ENCODE data around the gene ATMIN.

The ATMIN gene

GRCh38 chr16:81005610-81006161, 30.0 kb upstream of the ATMIN start:
- peak; percentile 41 for DNase-seq (ENCODE audit: low read depth)
- peak overlapping the region; percentile 99 for H3K4me3 ChIP-seq (ENCODE audit: low read depth, low read length)
- TF ChIP-seq, protein P1, sequence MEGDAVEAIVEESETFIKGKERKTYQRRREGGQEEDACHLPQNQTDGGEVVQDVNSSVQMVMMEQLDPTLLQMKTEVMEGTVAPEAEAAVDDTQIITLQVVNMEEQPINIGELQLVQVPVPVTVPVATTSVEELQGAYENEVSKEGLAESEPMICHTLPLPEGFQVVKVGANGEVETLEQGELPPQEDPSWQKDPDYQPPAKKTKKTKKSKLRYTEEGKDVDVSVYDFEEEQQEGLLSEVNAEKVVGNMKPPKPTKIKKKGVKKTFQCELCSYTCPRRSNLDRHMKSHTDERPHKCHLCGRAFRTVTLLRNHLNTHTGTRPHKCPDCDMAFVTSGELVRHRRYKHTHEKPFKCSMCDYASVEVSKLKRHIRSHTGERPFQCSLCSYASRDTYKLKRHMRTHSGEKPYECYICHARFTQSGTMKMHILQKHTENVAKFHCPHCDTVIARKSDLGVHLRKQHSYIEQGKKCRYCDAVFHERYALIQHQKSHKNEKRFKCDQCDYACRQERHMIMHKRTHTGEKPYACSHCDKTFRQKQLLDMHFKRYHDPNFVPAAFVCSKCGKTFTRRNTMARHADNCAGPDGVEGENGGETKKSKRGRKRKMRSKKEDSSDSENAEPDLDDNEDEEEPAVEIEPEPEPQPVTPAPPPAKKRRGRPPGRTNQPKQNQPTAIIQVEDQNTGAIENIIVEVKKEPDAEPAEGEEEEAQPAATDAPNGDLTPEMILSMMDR (conservative IDR thresholded peaks at IDR 0.05; ENCODE audit: low read depth, low read length): no peak

GRCh38 chr16:81006211-81006812, 29.3 kb upstream of the ATMIN start:
- peak; percentile 41 for DNase-seq (ENCODE audit: low read depth)
- TF ChIP-seq, protein P1 (conservative IDR thresholded peaks at IDR 0.05; ENCODE audit: low read depth, low read length): no peak
- H3K4me3 ChIP-seq (ENCODE audit: low read depth, low read length): peak overlapping the region; percentile 99

DNA sequence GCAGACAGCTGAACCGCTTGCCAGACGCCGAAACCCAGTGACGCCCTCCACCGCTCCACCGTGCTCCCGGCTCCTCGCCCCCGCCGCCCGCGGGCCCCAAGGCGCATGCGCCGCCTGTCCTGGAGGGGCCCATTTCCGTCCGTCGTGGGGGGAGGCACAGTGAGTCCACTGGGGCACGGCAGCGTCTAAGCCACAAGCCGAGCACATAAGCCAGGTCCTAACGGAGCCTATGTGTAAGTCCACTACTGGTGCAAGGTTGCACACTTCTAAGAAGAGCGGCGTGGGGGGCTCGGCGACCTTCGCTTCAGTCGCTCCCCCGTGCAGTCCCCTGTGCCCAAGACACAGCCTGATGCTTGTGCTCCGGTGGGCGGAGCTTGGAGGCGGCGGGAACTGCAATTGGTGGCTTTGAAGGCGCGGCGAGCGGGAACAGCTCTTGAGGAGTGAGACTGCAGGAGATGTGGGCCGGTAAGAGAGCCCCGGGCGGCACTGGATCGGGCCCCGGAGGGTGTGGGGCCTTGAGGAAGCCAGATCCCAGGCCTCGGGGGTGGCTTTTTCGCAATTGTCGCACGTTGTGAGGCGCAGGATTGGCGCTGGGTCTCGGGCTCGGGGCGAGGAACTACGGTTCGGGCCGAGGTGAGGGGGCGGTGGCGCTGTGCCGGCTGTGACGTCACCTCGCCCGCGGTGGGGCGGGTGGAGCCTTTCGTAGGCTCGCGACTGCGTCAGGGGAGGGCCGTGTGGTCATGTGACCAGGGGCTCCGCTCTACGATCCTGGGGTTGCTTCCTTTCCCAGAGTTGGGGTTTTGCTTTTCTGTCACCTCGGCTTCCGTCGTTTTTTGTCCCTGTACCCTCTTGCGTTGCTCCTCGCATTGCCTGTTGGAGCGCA, 28.6 kb upstream of the ATMIN start, which contains the start of the genes CENPN and CMC2:
TSS of gene CENPN (plus strand) at position 402 of the 883 bp plus-strand sequence. CDS start 4,726 bp downstream, outside the sequence.
TSS of gene CMC2 (minus strand) at position 73 of the 883 bp plus-strand sequence. CDS start 9,491 bp downstream, outside the sequence.
- peak; percentile 100 for DNase-seq (ENCODE audit: low read depth)
- peak within 1 kb of the TSS; percentile 99 for H3K4me3 ChIP-seq (ENCODE audit: low read depth, low read length)
- TF ChIP-seq, protein P1 (conservative IDR thresholded peaks at IDR 0.05; ENCODE audit: low read depth, low read length): peak; percentile 31

DNA sequence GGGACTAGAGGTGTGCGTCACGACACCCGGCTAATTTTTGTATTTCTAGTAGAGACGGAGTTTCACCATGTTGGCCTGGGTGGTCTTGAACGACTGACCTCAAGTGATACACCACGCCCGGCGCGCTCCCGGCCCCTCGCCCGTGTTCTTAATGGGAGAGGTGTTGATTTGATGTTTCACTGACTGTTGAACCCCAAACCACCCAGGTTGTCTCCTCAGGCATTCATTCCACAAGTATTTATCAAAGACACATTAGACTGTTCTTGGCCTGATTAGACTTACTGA, 27.2 kb upstream of the ATMIN start:
- TF ChIP-seq, protein P1 (conservative IDR thresholded peaks at IDR 0.05; ENCODE audit: low read depth, low read length): no peak
- peak overlapping the region; percentile 99 for H3K4me3 ChIP-seq (ENCODE audit: low read depth, low read length)
- DNase-seq (ENCODE audit: low read depth): no peak

DNA sequence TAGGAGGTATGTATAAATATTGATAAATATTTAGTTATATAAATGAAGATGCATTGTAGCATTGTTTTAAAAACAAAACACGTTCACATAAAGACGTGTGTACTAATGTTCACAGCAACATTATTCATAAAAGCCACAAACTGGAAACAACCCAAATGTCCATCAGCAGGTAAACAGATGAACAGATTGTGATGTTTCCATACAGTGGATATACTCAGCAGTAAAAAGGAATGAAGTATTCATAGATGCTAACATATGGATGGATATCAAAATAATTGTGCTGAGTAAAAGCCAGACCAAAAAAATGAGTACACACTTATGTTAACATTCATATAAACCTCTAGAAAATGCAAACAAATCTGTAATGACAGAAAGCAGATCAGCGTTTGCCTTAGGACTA, 22.7 kb upstream of the ATMIN start:
- no peak for DNase-seq (ENCODE audit: low read depth)
- H3K4me3 ChIP-seq (ENCODE audit: low read depth, low read length): no peak overlapping the region

DNA sequence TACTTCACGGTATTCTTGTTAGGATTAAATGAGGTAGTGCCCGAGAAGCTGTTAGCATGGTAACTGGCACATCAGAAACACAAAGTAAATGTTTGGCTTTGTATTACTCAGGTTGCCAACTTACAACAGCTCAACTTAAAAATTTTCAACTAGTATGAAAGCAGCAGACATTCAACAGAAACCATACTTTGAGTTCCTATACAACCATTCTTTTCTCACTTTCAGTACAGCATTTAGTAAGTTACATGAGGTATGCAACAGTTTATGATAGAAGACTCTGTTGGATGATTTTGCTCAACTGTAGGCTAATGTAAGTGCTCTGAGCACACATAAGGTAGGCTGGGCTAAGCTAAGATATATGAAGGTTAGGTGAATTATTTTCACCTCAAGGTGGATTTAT, 21.0 kb upstream of the ATMIN start:
- no peak for DNase-seq (ENCODE audit: low read depth)
- H3K4me3 ChIP-seq (ENCODE audit: low read depth, low read length): no peak overlapping the region
- TF ChIP-seq, protein P1 (conservative IDR thresholded peaks at IDR 0.05; ENCODE audit: low read depth, low read length): no peak

More for the DNA sequence above, 22.7 kb upstream of the ATMIN start:
- TF ChIP-seq, protein P1 (conservative IDR thresholded peaks at IDR 0.05; ENCODE audit: low read depth, low read length): no peak

Measured in choroid plexus epithelial cell (primary cell).